Breast epithelium (tissue), 3 donors: ENCODE results near the gene BHLHA9.

Source experiments
- POLR2A ChIP-seq: fragments of 450-650 bp; IDR thresholded peaks from one replicate; pipeline ENCODE4 v1.6.1; 2016; ENCODE audit warnings: antibody characterized with exemption, mild to moderate bottlenecking, moderate library complexity
- POLR2AphosphoS5 ChIP-seq, 3 donors: sonication (generic); formaldehyde crosslinking; IDR thresholded peaks; one replicate each; pipeline ENCODE4 v1.6.1; 2017; ENCODE audit warnings: antibody characterized with exemption in 3 of 3
- TF ChIP-seq, protein P1 (sequence below), 3 donors: fragments of 450-650 bp; IDR thresholded peaks; one replicate each; pipeline ENCODE4 v1.5.1; 2016 to 2017; ENCODE audit warnings: antibody characterized with exemption in 3 of 3, mild to moderate bottlenecking in 3 of 3, moderate library complexity in 3 of 3

DNA sequence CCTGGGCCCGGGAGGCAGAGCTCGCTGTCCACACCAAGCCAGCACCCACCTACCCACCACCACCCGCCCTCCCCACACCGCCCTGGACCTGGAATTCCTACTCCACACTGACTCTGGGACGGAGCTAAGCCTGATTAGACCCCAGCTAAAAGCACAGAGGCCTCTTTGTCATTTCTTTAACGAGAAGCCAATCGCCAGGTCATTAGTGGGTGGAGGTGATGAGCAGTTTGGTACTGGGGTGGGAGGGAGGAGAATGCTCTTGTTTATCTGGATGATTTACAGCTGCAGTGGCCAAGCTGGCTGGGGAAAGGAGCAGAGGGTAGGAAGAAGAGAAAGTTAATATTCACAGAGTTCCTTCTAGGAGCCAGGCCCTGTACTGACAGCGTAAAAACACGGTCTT lies 6.0 kb upstream of the BHLHA9 start:
- TF ChIP-seq, protein P1, sequence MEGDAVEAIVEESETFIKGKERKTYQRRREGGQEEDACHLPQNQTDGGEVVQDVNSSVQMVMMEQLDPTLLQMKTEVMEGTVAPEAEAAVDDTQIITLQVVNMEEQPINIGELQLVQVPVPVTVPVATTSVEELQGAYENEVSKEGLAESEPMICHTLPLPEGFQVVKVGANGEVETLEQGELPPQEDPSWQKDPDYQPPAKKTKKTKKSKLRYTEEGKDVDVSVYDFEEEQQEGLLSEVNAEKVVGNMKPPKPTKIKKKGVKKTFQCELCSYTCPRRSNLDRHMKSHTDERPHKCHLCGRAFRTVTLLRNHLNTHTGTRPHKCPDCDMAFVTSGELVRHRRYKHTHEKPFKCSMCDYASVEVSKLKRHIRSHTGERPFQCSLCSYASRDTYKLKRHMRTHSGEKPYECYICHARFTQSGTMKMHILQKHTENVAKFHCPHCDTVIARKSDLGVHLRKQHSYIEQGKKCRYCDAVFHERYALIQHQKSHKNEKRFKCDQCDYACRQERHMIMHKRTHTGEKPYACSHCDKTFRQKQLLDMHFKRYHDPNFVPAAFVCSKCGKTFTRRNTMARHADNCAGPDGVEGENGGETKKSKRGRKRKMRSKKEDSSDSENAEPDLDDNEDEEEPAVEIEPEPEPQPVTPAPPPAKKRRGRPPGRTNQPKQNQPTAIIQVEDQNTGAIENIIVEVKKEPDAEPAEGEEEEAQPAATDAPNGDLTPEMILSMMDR (IDR thresholded peaks at IDR 0.05): no peak
- no peak for TF ChIP-seq POLR2AphosphoS5 (IDR thresholded peaks at IDR 0.05)
- TF ChIP-seq POLR2A: no peak
